ENCODE data around the gene MAP6. TPM values are rescaled to one million over a fixed set of nuclear protein-coding genes. Genes with fewer than 3 reads are reported as not detected.

MAP6 gene
- total and polyA plus RNA-seq, 10 of the 15 experiments (the other 5 are each of a cell fraction or from before 2014, with no cell fraction given): 0.06 to 0.19 (median 0.11) TPM; not detected in 5

DNA sequence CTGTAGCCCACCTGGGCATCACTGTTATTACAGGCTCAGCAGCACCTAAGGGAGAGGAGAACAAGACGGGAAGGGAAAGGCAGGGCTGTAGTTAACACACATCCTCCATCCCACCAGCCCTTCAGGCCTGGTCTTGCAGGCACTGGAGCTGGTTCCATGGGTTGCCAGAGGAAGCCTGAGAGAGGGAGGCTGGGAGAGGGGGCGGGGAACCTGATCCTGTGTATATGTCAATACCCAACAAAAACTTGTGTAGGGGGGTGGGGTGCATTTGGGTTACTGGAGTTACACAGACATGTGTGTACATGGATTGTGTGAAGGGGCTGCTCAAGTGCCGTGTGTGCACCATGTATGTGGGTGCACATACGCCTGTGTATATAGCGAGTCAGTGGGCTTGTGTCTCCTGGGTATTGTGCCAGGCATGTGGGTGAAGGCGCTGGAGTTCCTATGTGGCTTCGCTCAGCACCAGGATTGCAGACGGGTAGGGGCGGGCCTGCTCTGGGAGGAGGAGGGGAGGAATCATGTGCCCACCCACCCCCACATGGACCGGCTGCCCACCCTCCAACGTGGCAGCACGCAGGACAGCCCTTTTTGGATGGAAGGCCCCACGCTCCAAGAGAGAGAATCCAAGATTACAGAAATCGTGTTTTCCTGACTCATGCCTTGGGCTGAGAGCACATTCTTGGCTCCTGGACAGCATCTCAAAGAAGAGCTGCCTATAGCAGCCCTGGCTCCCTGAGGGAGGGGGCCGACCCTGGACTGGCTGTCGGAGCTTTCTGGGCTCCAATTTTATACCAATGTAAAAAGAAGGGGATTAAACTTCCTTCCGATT lies 111.0 kb downstream of the MAP6 start (continued):
- TF ChIP-seq KDM1A (IDR thresholded peaks at IDR 0.05; ENCODE audit: borderline replicate concordance) (no peak), EGR1 (IDR thresholded peaks at IDR 0.05; ENCODE audit: borderline replicate concordance in 1 of 2, low read depth in 2 of 2, low read length in 2 of 2) (no peak), SREBF1 (IDR thresholded peaks at IDR 0.05; ENCODE audit: low read length) (no peak), KAT2A (conservative IDR thresholded peaks at IDR 0.05; ENCODE audit: control insufficient read depth, low read depth, low read length) (no peak), BRCA1 (IDR thresholded peaks at IDR 0.05; ENCODE audit: low read depth, low read length) (no peak)
- TF ChIP-seq, protein P1, sequence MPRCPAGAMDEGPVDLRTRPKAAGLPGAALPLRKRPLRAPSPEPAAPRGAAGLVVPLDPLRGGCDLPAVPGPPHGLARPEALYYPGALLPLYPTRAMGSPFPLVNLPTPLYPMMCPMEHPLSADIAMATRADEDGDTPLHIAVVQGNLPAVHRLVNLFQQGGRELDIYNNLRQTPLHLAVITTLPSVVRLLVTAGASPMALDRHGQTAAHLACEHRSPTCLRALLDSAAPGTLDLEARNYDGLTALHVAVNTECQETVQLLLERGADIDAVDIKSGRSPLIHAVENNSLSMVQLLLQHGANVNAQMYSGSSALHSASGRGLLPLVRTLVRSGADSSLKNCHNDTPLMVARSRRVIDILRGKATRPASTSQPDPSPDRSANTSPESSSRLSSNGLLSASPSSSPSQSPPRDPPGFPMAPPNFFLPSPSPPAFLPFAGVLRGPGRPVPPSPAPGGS (IDR thresholded peaks at IDR 0.05; ENCODE audit: borderline replicate concordance, insufficient read depth, low read depth, low read length, poor library complexity, severe bottlenecking): no peak
- TF ChIP-seq, protein P2, sequence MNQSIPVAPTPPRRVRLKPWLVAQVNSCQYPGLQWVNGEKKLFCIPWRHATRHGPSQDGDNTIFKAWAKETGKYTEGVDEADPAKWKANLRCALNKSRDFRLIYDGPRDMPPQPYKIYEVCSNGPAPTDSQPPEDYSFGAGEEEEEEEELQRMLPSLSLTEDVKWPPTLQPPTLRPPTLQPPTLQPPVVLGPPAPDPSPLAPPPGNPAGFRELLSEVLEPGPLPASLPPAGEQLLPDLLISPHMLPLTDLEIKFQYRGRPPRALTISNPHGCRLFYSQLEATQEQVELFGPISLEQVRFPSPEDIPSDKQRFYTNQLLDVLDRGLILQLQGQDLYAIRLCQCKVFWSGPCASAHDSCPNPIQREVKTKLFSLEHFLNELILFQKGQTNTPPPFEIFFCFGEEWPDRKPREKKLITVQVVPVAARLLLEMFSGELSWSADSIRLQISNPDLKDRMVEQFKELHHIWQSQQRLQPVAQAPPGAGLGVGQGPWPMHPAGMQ (IDR thresholded peaks at IDR 0.05; ENCODE audit: borderline replicate concordance): no peak

DNA sequence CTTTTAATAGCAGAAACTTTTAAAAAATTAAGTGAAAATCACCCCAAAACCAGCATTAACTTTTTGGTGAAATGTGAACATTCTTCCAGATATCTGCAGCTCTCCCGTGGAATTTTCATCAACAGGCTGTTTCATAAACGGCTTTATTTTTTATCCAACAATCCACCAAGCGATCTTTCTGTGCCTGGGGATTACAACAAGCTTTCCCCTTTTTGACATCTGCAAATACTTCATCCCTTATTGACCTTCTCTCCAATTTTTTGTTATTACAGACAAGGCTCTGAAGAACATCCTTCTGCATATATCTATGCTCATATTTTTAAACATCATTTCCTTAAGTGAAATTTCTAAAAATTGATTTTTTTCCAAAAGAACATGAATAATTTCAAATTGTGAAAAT lies 112.6 kb downstream of the MAP6 start:
- no peaks in the 10 kb centered on the region for H4K20me1 ChIP-seq (ENCODE audit: control insufficient read depth, insufficient read depth)
- POLR2A ChIA-PET: no interaction called here
- no peak overlapping the region for H3K9ac ChIP-seq (ENCODE audit: control insufficient read depth, insufficient read depth, low read length)
- DNase-seq (ENCODE audit: low read depth, low spot score) (no peak), ATAC-seq (no peak), FAIRE-seq (no peak)
- no TSS peak for BruUV-seq (replicated peaks)
- no peaks in the 10 kb centered on the region for H3K36me3 ChIP-seq (ENCODE audit: control insufficient read depth in 2 of 2, insufficient read depth in 2 of 2, low read length in 1 of 2)
- intact Hi-C loops (cut with micrococcal nuclease; ENCODE audit: unreplicated experiment) (no loop called here), in situ Hi-C loops (cut with MboI) (no loop called here)
- RAD21 ChIA-PET (ENCODE audit: unreplicated experiment): no interaction called here
- SMC1A ChIA-PET (ENCODE audit: uncharacterized antibody, unreplicated experiment): no interaction called here
- H3K4me1 ChIP-seq (ENCODE audit: control insufficient read depth, insufficient read depth, low read length): no peaks in the 10 kb centered on the region; the same call in 1 of the 2 replicates
- no peak overlapping the region for H3K4me2 ChIP-seq (ENCODE audit: control insufficient read depth, insufficient read depth)
- no peak for TF ChIP-seq MEF2A (IDR thresholded peaks at IDR 0.05; ENCODE audit: insufficient read depth, low read depth, low read length)
- no peak for TF ChIP-seq MTA3 (IDR thresholded peaks at IDR 0.05; ENCODE audit: borderline replicate concordance, low read length)
- no peak for TF ChIP-seq HDAC6 (IDR thresholded peaks at IDR 0.05; ENCODE audit: unreplicated experiment)
- TF ChIP-seq, protein P2 (IDR thresholded peaks at IDR 0.05; ENCODE audit: borderline replicate concordance): no peak
- TF ChIP-seq MEF2B (IDR thresholded peaks at IDR 0.05; ENCODE audit: partially characterized antibody, poor library complexity, severe bottlenecking): no peak
- no peak for TF ChIP-seq WRNIP1 (IDR thresholded peaks at IDR 0.05; ENCODE audit: borderline replicate concordance, low read depth, low read length)
- TF ChIP-seq ZNF217 (IDR thresholded peaks at IDR 0.05): no peak
- no peak for TF ChIP-seq TAF1 (IDR thresholded peaks at IDR 0.05; ENCODE audit: borderline replicate concordance, low read depth, low read length)
- TF ChIP-seq, protein P3, sequence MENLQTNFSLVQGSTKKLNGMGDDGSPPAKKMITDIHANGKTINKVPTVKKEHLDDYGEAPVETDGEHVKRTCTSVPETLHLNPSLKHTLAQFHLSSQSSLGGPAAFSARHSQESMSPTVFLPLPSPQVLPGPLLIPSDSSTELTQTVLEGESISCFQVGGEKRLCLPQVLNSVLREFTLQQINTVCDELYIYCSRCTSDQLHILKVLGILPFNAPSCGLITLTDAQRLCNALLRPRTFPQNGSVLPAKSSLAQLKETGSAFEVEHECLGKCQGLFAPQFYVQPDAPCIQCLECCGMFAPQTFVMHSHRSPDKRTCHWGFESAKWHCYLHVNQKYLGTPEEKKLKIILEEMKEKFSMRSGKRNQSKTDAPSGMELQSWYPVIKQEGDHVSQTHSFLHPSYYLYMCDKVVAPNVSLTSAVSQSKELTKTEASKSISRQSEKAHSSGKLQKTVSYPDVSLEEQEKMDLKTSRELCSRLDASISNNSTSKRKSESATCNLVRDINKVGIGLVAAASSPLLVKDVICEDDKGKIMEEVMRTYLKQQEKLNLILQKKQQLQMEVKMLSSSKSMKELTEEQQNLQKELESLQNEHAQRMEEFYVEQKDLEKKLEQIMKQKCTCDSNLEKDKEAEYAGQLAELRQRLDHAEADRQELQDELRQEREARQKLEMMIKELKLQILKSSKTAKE (IDR thresholded peaks at IDR 0.05; ENCODE audit: low read depth, poor library complexity, severe bottlenecking): no peak
- H3K4me3 ChIP-seq: no peak overlapping the region
- no peak overlapping the region for H2AFZ ChIP-seq (ENCODE audit: control insufficient read depth, low read depth, low read length)
- H3K9me3 ChIP-seq (replicated peaks; ENCODE audit: control insufficient read depth, insufficient read depth, low read length): no peaks in the 10 kb centered on the region
- H3K27me3 ChIP-seq (replicated peaks in 1 of 2; ENCODE audit: control insufficient read depth in 2 of 2, insufficient read depth in 2 of 2, low read length in 1 of 2): no peaks in the 10 kb centered on the region
- H3K79me2 ChIP-seq (ENCODE audit: control insufficient read depth, insufficient read depth, low read length): no peaks in the 10 kb centered on the region
- H3K27ac ChIP-seq (ENCODE audit: control insufficient read depth, insufficient read depth): no peak overlapping the region
- CTCF ChIA-PET: interaction anchor here (0.6 kb wide), 1 partner anchor 738 kb away, joined by 4 read pairs; no protein-coding TSS in a partner anchor
- WGBS (ENCODE audit: insufficient coverage, insufficient replicate concordance, low lambda C conversion rate, missing lambda C conversion rate): 43% methylated on average over 3 of the region's 3 CpGs

Data from GM12878 (cell line).